Activated CD8-positive, alpha-beta T cell treated with anti-CD3 and anti-CD28 coated beads for 36 hours (primary cell): ENCODE data around the gene MTCH1. TPM values are rescaled to one million over a fixed set of nuclear protein-coding genes. Genes with fewer than 3 reads are reported as not detected.

ENCODE experiments used
- ATAC-seq: fragments of 200-7000 bp; cut with Tn5 transposase; one replicate; pipeline ENCODE4 v1.10.0; 2021; ENCODE audit warnings: mild to moderate bottlenecking, moderate library complexity
- CTCF ChIA-PET: fragments of 350-600 bp; sonication (Branson Sonifier 250); formaldehyde crosslinking; loops from one replicate; lab custom pipeline; 2021; ENCODE audit warnings: antibody characterized with exemption; lab: Charles Lee
- POLR2A ChIA-PET: fragments of 350-600 bp; sonication (Branson Sonifier 250); formaldehyde crosslinking; loops from one replicate; lab custom pipeline; 2021; ENCODE audit warnings: antibody characterized with exemption; lab: Charles Lee
- DNase-seq: peaks from one replicate; pipeline ENCODE4 v3.0.0-alpha.2; 2020
- H3K27ac Mint-ChIP-seq: one replicate; pipeline ENCODE4 v1.8.0; 2021; ENCODE audit warnings: mild to moderate bottlenecking, mixed read lengths
- H3K27me3 Mint-ChIP-seq: one replicate; pipeline ENCODE4 v1.8.0; 2021; ENCODE audit warnings: mixed read lengths
- H3K36me3 Mint-ChIP-seq: one replicate; pipeline ENCODE4 v1.8.0; 2021; ENCODE audit warnings: low read depth, mixed read lengths
- H3K4me1 Mint-ChIP-seq: one replicate; pipeline ENCODE4 v1.8.0; 2021; ENCODE audit warnings: low read depth, mixed read lengths
- H3K4me3 Mint-ChIP-seq: one replicate; pipeline ENCODE4 v1.8.0; 2021; ENCODE audit warnings: mild to moderate bottlenecking, moderate library complexity, mixed read lengths
- H3K9me3 Mint-ChIP-seq: one replicate; pipeline ENCODE4 v1.8.0; 2021; ENCODE audit warnings: mixed read lengths
- intact Hi-C: fragments of 100-400 bp; cut with micrococcal nuclease; formaldehyde crosslinking; loops from one replicate; pipeline ENCODE4 v1.10.0; 2022
- total RNA-seq, 2 experiments: library from RNA; stranded (reverse); gene quantifications; one replicate each; pipeline ENCODE4 v1.2.3, GENCODE V29; 2021
- TF ChIP-seq, protein P1 (sequence below): fragments of 200-600 bp; IDR thresholded peaks from one replicate; pipeline ENCODE4 v1.8.0; 2022; ENCODE audit warnings: antibody characterized with exemption, mild to moderate bottlenecking

Gene MTCH1
- total RNA-seq, 2 experiments from 2014 or later: 96.5 to 100 TPM

DNA sequence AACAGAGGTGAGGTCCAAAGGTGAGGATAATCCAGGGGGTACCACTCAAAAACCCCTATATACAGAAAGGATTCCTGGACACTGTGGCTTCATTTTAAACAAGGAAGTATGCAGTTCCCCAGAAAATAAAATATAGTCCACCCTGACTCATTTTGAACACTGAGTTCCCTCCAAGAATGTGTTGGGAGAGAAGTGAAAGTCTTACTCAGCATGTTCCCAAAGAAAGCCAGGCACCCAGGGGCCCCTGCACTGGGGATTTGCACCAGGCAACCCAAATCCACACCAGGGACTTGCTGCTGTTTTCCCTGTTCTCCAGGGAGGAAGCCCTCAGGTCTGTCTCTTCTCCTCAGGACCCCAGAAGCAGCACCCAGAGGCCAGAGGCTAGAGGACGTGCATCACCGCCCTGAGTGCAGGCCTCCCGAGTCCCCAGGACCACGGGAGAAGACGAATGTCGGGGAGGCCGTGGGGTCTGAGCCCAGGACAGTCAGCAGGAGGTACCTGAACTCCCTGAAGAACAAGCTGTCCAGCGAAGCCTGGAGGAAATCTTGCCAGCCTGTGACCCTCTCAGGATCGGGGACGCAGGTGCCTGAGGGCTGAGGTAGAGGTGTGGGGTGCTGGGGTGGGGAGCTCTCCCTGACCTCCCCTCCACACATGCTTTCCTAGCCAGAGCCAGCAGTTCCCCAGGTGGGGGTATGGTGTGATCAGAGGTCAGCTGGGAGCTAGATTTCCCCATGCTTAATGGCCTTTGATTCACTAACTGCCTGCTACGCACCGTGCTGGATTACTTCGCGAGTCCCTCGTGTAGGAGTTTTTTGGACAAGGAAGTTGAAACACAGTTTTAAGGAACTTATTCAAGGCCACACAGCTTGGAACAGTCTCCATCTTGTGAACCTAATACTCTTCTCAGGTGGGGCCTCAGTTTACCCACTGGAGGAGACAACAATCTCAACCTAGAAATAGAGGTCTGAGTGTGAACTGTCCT is 22.8 kb upstream of the MTCH1 start:
- Mint-ChIP-seq H3K36me3 (no peaks in the 10 kb centered on the region), H3K4me3 (no peak overlapping the region), H3K27me3 (no peaks in the 10 kb centered on the region), H3K4me1 (peaks cover 14% of the 10 kb centered on the region), H3K27ac (no peak overlapping the region), H3K9me3 (no peaks in the 10 kb centered on the region)
- TF ChIP-seq, protein P1, sequence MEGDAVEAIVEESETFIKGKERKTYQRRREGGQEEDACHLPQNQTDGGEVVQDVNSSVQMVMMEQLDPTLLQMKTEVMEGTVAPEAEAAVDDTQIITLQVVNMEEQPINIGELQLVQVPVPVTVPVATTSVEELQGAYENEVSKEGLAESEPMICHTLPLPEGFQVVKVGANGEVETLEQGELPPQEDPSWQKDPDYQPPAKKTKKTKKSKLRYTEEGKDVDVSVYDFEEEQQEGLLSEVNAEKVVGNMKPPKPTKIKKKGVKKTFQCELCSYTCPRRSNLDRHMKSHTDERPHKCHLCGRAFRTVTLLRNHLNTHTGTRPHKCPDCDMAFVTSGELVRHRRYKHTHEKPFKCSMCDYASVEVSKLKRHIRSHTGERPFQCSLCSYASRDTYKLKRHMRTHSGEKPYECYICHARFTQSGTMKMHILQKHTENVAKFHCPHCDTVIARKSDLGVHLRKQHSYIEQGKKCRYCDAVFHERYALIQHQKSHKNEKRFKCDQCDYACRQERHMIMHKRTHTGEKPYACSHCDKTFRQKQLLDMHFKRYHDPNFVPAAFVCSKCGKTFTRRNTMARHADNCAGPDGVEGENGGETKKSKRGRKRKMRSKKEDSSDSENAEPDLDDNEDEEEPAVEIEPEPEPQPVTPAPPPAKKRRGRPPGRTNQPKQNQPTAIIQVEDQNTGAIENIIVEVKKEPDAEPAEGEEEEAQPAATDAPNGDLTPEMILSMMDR: no peak
- CTCF ChIA-PET: interaction anchor here (1.2 kb wide), 1 partner anchor 9 kb away, joined by 5 read pairs; no protein-coding TSS in a partner anchor
- ATAC-seq (no peak), DNase-seq (no peak)
- intact Hi-C loops: no loop called here
- POLR2A ChIA-PET: interaction anchor here (0.6 to 0.7 kb wide), 2 partner anchors 173 to 511 kb away, joined by 3 read pairs; no protein-coding TSS in a partner anchor

DNA sequence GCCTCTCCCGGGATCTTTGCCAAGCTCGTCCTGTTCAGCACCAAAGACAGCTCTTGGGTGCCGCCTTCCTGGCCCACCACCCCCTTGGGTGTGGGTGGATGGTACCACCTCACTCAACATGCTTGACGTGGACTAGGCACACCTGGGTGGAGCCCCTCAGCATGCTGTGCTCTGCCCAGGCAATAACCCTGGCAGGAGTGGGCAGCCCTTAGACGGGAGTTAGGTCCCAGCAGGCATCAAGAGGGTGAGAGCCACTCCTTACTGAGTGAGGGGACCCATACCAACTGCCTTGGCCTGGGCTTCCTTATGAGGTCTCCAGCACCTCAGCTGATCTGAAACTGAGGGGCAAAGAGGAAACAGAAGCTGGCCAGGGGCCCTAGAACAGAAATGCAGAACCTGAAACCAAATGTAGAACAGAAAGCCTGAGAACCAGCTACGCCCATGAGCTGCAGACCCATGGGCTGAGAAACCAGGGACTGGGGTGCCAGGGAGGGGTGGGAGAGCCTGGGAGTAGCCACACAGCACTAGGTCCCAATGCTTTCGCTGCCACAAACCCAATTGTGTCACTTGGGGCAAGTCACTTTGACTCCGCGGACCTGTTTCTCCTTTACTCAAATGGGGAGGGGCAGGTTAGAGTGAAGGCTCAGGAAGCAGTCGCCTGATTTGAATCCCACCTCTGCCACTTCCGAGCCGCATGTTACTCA is 21.5 kb upstream of the MTCH1 start:
- no peak for ATAC-seq
- CTCF ChIA-PET: interaction anchor here (0.8 to 2.8 kb wide), 6 partner anchors 8 to 600 kb away, joined by 3 to 30 read pairs (median 4); no protein-coding TSS in a partner anchor
- Mint-ChIP-seq H3K27me3 (no peaks in the 10 kb centered on the region), H3K27ac (no peak overlapping the region), H3K9me3 (no peaks in the 10 kb centered on the region), H3K36me3 (no peaks in the 10 kb centered on the region), H3K4me1 (peaks cover 14% of the 10 kb centered on the region), H3K4me3 (no peak overlapping the region)
- POLR2A ChIA-PET: interaction anchor here (1.0 to 1.1 kb wide), 2 partner anchors 25 to 31 kb away, joined by 3 to 4 read pairs; no protein-coding TSS in a partner anchor
- intact Hi-C loops: no loop called here
- TF ChIP-seq, protein P1: no peak
- DNase-seq: no peak

DNA sequence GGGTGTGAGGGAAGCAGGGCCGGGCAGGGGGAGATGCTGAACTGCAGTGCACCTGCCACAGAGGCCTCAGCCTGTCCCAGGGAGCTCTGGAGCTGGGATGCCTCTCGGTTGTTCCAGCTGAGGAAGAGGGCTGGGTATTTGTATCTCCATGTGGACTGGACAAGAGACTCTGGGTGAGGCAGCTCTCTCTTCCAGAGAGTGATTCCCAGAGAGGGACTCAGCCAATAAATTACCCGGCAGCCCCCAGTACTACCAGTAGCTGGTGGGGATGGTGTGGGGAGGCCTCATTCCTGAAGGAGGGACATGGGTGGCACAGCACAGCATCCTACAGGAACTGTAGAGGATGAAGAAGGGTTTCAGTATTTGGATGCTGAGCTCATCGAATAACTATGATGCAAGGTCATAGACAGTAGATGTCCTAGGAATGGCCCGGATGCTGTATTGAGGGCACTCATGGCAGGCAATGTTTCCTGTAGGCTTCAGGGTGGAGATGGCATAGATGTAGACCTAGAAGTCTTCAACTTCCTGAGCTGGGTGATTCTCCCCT is 20.9 kb upstream of the MTCH1 start:
- no peak for ATAC-seq
- no peak overlapping the region for H3K27ac Mint-ChIP-seq
- no peak overlapping the region for H3K4me3 Mint-ChIP-seq
- POLR2A ChIA-PET: interaction anchor here (0.8 to 1.1 kb wide), 3 partner anchors 21 to 30 kb away, joined by 3 to 4 read pairs (median 3); partner anchors contain the start of gene MTCH1
- H3K36me3 Mint-ChIP-seq: no peaks in the 10 kb centered on the region
- H3K4me1 Mint-ChIP-seq: peaks cover 14% of the 10 kb centered on the region
- CTCF ChIA-PET: interaction anchor here (0.8 to 2.8 kb wide), 7 partner anchors 9 to 599 kb away, joined by 3 to 30 read pairs (median 4); no protein-coding TSS in a partner anchor
- no peaks in the 10 kb centered on the region for H3K9me3 Mint-ChIP-seq
- TF ChIP-seq, protein P1: no peak
- no peaks in the 10 kb centered on the region for H3K27me3 Mint-ChIP-seq
- intact Hi-C loops: no loop called here
- no peak for DNase-seq

DNA sequence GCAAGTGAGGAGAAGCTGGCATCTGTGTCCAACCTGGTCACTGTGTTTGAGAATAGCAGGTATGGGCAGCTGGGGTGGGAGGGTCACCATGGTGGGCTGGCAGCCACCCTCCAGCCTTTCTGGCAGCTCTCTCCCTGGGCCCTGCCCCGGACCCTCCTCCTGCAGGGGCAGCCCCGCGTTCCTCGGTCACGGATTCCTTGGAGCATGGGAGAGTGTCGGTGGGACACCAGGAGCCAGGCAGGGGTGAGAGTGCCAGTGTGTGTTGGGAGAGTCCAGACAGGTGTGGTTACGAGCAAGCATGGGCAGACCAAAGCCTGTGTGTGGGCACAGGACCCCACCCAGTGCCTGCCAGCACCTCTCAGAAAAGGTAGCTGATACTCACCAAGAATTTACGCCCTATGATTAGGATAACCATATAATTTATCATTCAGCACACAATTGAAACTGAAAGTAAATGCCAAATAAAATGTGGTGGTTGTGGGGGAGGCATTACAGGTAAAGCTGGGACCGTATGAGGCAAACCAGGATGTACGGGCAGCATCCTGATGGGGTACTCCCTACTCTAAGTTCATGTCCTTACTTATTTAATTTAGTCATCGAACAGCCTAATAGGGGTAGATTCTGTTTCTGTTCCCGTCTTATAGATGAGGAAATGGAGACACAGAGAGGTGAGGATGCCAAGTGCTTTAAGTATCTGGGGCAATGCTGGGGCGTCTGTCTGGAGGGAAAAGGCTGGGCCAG is 20.0 kb upstream of the MTCH1 start:
- Mint-ChIP-seq H3K27ac (no peak overlapping the region), H3K27me3 (no peaks in the 10 kb centered on the region), H3K9me3 (no peaks in the 10 kb centered on the region), H3K4me1 (peaks cover 14% of the 10 kb centered on the region), H3K4me3 (no peak overlapping the region), H3K36me3 (no peaks in the 10 kb centered on the region)
- ChIA-PET CTCF (interaction anchor here (1.2 to 2.8 kb wide), 5 partner anchors 10 to 247 kb away, joined by 4 to 30 read pairs (median 5); partner anchors contain the start of gene PI16), POLR2A (interaction anchor here (0.8 to 1.3 kb wide), 3 partner anchors 12 to 20 kb away, joined by 3 to 5 read pairs (median 4); partner anchors contain the start of gene MTCH1)
- TF ChIP-seq, protein P1: no peak
- DNase-seq: no peak
- peak; percentile 51 for ATAC-seq
- intact Hi-C loops: no loop called here
